ENCODE data around the gene KIF21B. TPM values are rescaled to one million over a fixed set of nuclear protein-coding genes. Genes with fewer than 3 reads are reported as not detected.

The KIF21B gene
- total and polyA plus RNA-seq, 8 donors = 2.0 to 15.1 (median 9.5) TPM

GRCh38 chr1:201068976-201069375 is 45.5 kb upstream of the KIF21B start:
- H3K4me3 ChIP-seq = no peak overlapping the region
- intact Hi-C loops (cut with DNase I) = no loop called here
- no peaks in the 10 kb centered on the region for H3K4me1 ChIP-seq
- peaks cover 0 to 9% of the 10 kb centered on the region in 2 donors for H3K27me3 ChIP-seq
- no peak overlapping the region for H3K27ac ChIP-seq
- H3K36me3 ChIP-seq = no peaks in the 10 kb centered on the region
- H3K9me3 ChIP-seq = no peaks in the 10 kb centered on the region
- no peak for ATAC-seq
- TF ChIP-seq CTCF (IDR thresholded peaks at IDR 0.05) = no peak
- DNase-seq = no peak

- ATAC-seq (no peak), DNase-seq (no peak)
- Histone ChIP-seq H3K4me3 (no peak overlapping the region), H3K27ac (no peak overlapping the region), H3K4me1 (no peaks in the 10 kb centered on the region), H3K36me3 (no peaks in the 10 kb centered on the region), H3K9me3 (no peaks in the 10 kb centered on the region), H3K27me3 (peaks cover 0 to 9% of the 10 kb centered on the region in 2 donors)
- intact Hi-C loops (cut with DNase I) = no loop called here
- no peak for TF ChIP-seq CTCF (IDR thresholded peaks at IDR 0.05)
Measured at GRCh38 chr1:201066986-201067385, 43.5 kb upstream of the KIF21B start.

- Histone ChIP-seq H3K9me3 (no peaks in the 10 kb centered on the region), H3K36me3 (no peaks in the 10 kb centered on the region), H3K4me3 (no peak overlapping the region), H3K4me1 (no peaks in the 10 kb centered on the region), H3K27ac (no peak overlapping the region), H3K27me3 (peaks cover 0 to 9% of the 10 kb centered on the region in 2 donors)
- ATAC-seq (no peak), DNase-seq (peak in 1 of 4 donors; percentile 54)
- intact Hi-C loops (cut with DNase I) = no loop called here
- TF ChIP-seq CTCF (IDR thresholded peaks at IDR 0.05) = no peak
Measured at GRCh38 chr1:201065686-201066085, 42.2 kb upstream of the KIF21B start.

GRCh38 chr1:201064806-201065205 is 41.3 kb upstream of the KIF21B start:
- H3K36me3 ChIP-seq = no peaks in the 10 kb centered on the region
- intact Hi-C loops (cut with DNase I) = no loop called here
- H3K27me3 ChIP-seq = peaks cover 0 to 9% of the 10 kb centered on the region in 2 donors
- no peak for TF ChIP-seq CTCF (IDR thresholded peaks at IDR 0.05)
- DNase-seq (no peak), ATAC-seq (no peak)
- H3K4me3 ChIP-seq = no peak overlapping the region
- H3K4me1 ChIP-seq = no peaks in the 10 kb centered on the region
- no peak overlapping the region for H3K27ac ChIP-seq
- H3K9me3 ChIP-seq = no peaks in the 10 kb centered on the region

- ATAC-seq (no peak), DNase-seq (no peak)
- Histone ChIP-seq H3K4me1 (no peaks in the 10 kb centered on the region), H3K27ac (no peak overlapping the region), H3K27me3 (peaks cover 0 to 9% of the 10 kb centered on the region in 2 donors), H3K9me3 (no peaks in the 10 kb centered on the region), H3K36me3 (no peaks in the 10 kb centered on the region), H3K4me3 (no peak overlapping the region)
- intact Hi-C loops (cut with DNase I) = no loop called here
- no peak for TF ChIP-seq CTCF (IDR thresholded peaks at IDR 0.05)
Measured at GRCh38 chr1:201063145-201063544, 39.6 kb upstream of the KIF21B start.

Data from left lung (tissue), 10 donors.